Stimulated activated CD4-positive, alpha-beta T cell treated with anti-CD3 and anti-CD28 coated beads, Interleukin-15, amount 100 ng/mL, for 24 hours (primary cell): Measurements from ENCODE around the gene HSD3B7.
"Not testable (repeated sequence)": the region's sequence is repeated elsewhere in the genome, so short reads cannot be mapped to it uniquely, and the experiment has no call there.

ENCODE experiments used
- DNase-seq: peaks from one replicate; pipeline ENCODE4 v3.0.0-alpha.2; 2020

Gene HSD3B7

GRCh38 chr16:31002250-31002700 lies 17.3 kb downstream of the HSD3B7 start:
- no peak for DNase-seq

- no peak for DNase-seq
Observed at GRCh38 chr16:31002862-31003341, 17.9 kb downstream of the HSD3B7 start.

- DNase-seq, result no peak
Observed at GRCh38 chr16:31003744-31004143, 18.7 kb downstream of the HSD3B7 start.

GRCh38 chr16:31004658-31005057 lies 19.7 kb downstream of the HSD3B7 start:
- DNase-seq, result no peak

- no peak for DNase-seq
Observed at GRCh38 chr16:31005350-31006085, 20.5 kb downstream of the HSD3B7 start.

- no peak for DNase-seq
Observed at GRCh38 chr16:31006086-31006385, 21.0 kb downstream of the HSD3B7 start.

GRCh38 chr16:31006589-31006988 lies 21.6 kb downstream of the HSD3B7 start:
- DNase-seq, result no peak

- DNase-seq, result no peak
Observed at GRCh38 chr16:31007684-31008083, 22.7 kb downstream of the HSD3B7 start.

- no peak for DNase-seq
Observed at GRCh38 chr16:31008149-31008548, 23.1 kb downstream of the HSD3B7 start.

- DNase-seq, result no peak
Observed at GRCh38 chr16:31008551-31008950, 23.5 kb downstream of the HSD3B7 start.

GRCh38 chr16:31009120-31009519 lies 24.1 kb downstream of the HSD3B7 start:
- no peak for DNase-seq

- DNase-seq, result no peak
Observed at GRCh38 chr16:31009894-31010584, 25.0 kb downstream of the HSD3B7 start.

GRCh38 chr16:31010585-31011325 lies 25.7 kb downstream of the HSD3B7 start, which contains the start of gene STX1B:
TSS of gene STX1B (minus strand) at chr16:31010638. CDS start at chr16:31010396, 242 bp downstream.
- peak; percentile 66 for DNase-seq

GRCh38 chr16:31011815-31012214 lies 26.8 kb downstream of the HSD3B7 start:
- not testable (repeated sequence) for DNase-seq

- not testable (repeated sequence) for DNase-seq
Observed at GRCh38 chr16:31013292-31013691, 28.3 kb downstream of the HSD3B7 start.

- DNase-seq, result no peak
Observed at GRCh38 chr16:31016018-31016417, 31.0 kb downstream of the HSD3B7 start.

- not testable (repeated sequence) for DNase-seq
Observed at GRCh38 chr16:31017756-31018155, 32.7 kb downstream of the HSD3B7 start.

- no peak for DNase-seq
Observed at GRCh38 chr16:31020536-31020935, 35.5 kb downstream of the HSD3B7 start.

GRCh38 chr16:31022544-31023251 lies 37.7 kb downstream of the HSD3B7 start:
- DNase-seq, result no peak

GRCh38 chr16:31023252-31023602 lies 38.2 kb downstream of the HSD3B7 start:
- DNase-seq, result no peak

GRCh38 chr16:31023627-31024226 lies 38.7 kb downstream of the HSD3B7 start:
- DNase-seq, result no peak

- DNase-seq, result no peak
Observed at GRCh38 chr16:31025339-31025738, 40.3 kb downstream of the HSD3B7 start.

GRCh38 chr16:31029272-31029671 lies 44.3 kb downstream of the HSD3B7 start:
- DNase-seq, result no peak
